Lower leg skin (tissue), 4 donors: ENCODE results near the gene KCTD4. TPM values are rescaled to one million over a fixed set of nuclear protein-coding genes. Genes with fewer than 3 reads are reported as not detected.
"Not testable (repeated sequence)": the region's sequence is repeated elsewhere in the genome, so short reads cannot be mapped to it uniquely, and the experiment has no call there.

ENCODE experiments used
- DNase-seq, 2 donors: peaks; one replicate each; pipeline ENCODE4 v3.0.0-alpha.2; 2019; ENCODE audit warnings: low spot score in 2 of 2
- H3K4me3 ChIP-seq: fragments of 200-600 bp; sonication (generic); 2 replicates; pipeline ENCODE4 v1.5.1; 2017; ENCODE audit warnings: mild to moderate bottlenecking, low read depth; ENCODE audit not compliant: poor library complexity, severe bottlenecking
- CTCF ChIP-seq, 3 donors: fragments of 450-650 bp; IDR thresholded peaks; one replicate each; pipeline ENCODE4 v1.5.1; 2016; ENCODE audit warnings: antibody characterized with exemption in 3 of 3, mild to moderate bottlenecking in 3 of 3, moderate library complexity in 2 of 3
- POLR2A ChIP-seq, 2 donors: fragments of 450-650 bp; IDR thresholded peaks; one replicate each; pipeline ENCODE4 v1.6.1; 2016 to 2017; ENCODE audit warnings: antibody characterized with exemption in 2 of 2, mild to moderate bottlenecking in 1 of 2, moderate library complexity in 1 of 2
- WGBS, 2 donors: methylation state at CpG; one replicate each; pipeline ENCODE4 v1.1.5; 2018; 5-methylcytosine and 5-hydroxymethylcytosine counted together
- intact Hi-C: fragments of 100-400 bp; cut with DNase I; formaldehyde crosslinking; loops from one replicate; pipeline ENCODE4 v1.15.0; 2023; ENCODE audit warnings: low total_unique reads
- total RNA-seq, 4 donors: library from RNA; depleted of rRNA; stranded (reverse); fragments of >200 nt; gene quantifications; one replicate each; pipeline ENCODE4 v1.1.0, GENCODE V29; 2016

KCTD4 gene
- total RNA-seq, 4 donors from 2014 or later = 2.1 to 7.9 (median 4.8) TPM

- H3K4me3 ChIP-seq = no peak overlapping the region
- intact Hi-C loops = no loop called here
- DNase-seq = no peak
- WGBS, 2 donors = 67 to 68% methylated on average over 15 of the region's 15 CpGs
- TF ChIP-seq CTCF (IDR thresholded peaks at IDR 0.05) = no peak
Observed at GRCh38 chr13:45194081-45194939, 6.5 kb downstream of the KCTD4 start.

DNA sequence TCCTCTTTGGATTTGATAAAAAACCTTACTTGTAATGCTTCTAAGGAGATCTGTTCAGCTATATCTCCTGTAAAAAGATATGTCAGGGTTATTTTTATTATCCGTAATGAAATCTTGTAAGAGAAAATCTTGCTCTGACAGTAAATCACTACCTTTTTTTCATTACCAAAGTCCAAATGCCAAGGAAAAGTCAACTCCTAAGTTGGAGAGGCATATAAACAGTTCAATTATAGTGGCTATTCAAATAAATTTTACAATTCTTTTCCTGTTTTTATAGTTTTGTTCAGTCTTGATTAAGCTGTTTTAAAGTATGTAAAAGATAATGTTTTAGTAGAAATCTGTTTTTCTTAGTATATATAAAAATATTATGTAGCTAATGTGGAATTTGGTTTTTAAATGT lies 9.0 kb downstream of the KCTD4 start:
- no peak for DNase-seq
- 82 to 89% methylated on average over 1 of the region's 1 CpG for WGBS, 2 donors
- TF ChIP-seq POLR2A (IDR thresholded peaks at IDR 0.05) (no peak), CTCF (IDR thresholded peaks at IDR 0.05) (no peak)
- H3K4me3 ChIP-seq = no peak overlapping the region
- intact Hi-C loops = no loop called here

DNA sequence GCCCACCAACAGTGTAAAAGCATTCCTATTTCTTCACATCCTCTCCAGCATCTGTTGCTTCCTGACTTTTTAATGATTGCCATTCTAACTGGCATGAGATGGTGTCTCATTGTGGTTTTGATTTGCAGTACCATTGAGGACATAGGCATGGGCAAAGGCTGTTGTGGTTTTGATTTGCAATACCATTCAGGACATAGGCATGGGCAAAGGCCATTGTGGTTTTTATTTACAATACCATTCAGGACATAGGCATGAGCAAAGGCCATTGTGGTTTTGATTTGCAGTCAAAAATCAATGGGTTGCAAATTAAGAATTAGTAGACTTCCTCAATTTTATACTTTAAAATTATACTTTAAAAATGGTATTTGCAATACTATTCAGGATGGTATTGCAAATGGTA lies 11.3 kb downstream of the KCTD4 start:
- H3K4me3 ChIP-seq, DNase-seq, intact Hi-C loops: not testable (repeated sequence)

- 94 to 100% methylated on average over 4 of the region's 4 CpGs for WGBS, 2 donors
- intact Hi-C loops, DNase-seq, H3K4me3 ChIP-seq: not testable (repeated sequence)
Observed at GRCh38 chr13:45189077-45189476, 11.8 kb downstream of the KCTD4 start.

- WGBS, 2 donors = 81 to 82% methylated on average over 2 of the region's 2 CpGs
- intact Hi-C loops = no loop called here
- DNase-seq = no peak
- TF ChIP-seq CTCF (IDR thresholded peaks at IDR 0.05) = no peak
- no peak for TF ChIP-seq POLR2A (IDR thresholded peaks at IDR 0.05)
- no peak overlapping the region for H3K4me3 ChIP-seq
Observed at GRCh38 chr13:45185286-45185685, 15.6 kb downstream of the KCTD4 start.

DNA sequence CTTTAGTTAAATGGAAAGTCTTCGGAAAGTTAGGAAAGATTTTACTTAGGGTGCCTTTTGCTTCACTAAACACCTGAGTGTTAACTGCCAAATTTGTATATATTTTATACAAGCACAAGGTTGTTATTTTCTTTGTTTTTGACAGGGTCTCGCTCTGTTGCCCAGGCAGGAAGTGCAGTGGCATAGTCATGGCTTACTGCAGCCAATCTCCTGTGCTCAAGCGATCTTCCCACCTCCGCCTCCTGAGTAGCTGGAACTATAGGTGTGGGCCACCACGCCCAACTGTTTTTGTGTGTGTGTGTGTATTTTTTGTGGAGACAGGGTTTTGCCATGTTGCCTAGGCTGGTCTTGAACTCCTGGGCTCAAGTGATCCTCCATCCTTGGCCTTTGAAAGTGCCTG lies 16.2 kb downstream of the KCTD4 start:
- WGBS, 2 donors = 91 to 100% methylated on average over 5 of the region's 5 CpGs
- no peak for TF ChIP-seq CTCF (IDR thresholded peaks at IDR 0.05)
- TF ChIP-seq POLR2A (IDR thresholded peaks at IDR 0.05) = no peak

More for the DNA sequence above, 16.2 kb downstream of the KCTD4 start:
- intact Hi-C loops = no loop called here
- no peak overlapping the region for H3K4me3 ChIP-seq
- DNase-seq = no peak
